ENCODE data around the gene AKNA. TPM values are rescaled to one million over a fixed set of nuclear protein-coding genes. Genes with fewer than 3 reads are reported as not detected.
"Not testable (repeated sequence)": the region's sequence is repeated elsewhere in the genome, so short reads cannot be mapped to it uniquely, and the experiment has no call there.

The AKNA gene
- polyA plus RNA-seq, 4 donors: 11.0 to 18.6 (median 14.5) TPM

GRCh38 chr9:114324965-114325364 lies 62.8 kb downstream of the AKNA start:
- DNase-seq (ENCODE audit: low read depth in 4 of 4, low spot score in 2 of 4): not testable (repeated sequence)

- no peak for DNase-seq (ENCODE audit: low read depth in 4 of 4, low spot score in 2 of 4)
These were observed 63.3 kb downstream of the AKNA start for GRCh38 chr9:114324492-114324891.

- DNase-seq (ENCODE audit: low read depth in 4 of 4, low spot score in 2 of 4): not testable (repeated sequence)
These were observed 63.9 kb downstream of the AKNA start for GRCh38 chr9:114323849-114324248.

GRCh38 chr9:114322831-114323531 lies 64.8 kb downstream of the AKNA start, which contains the start of gene ORM1:
Gene ORM1, plus strand, starts transcription at chr9:114323098. Its CDS starts 36 bp downstream, at chr9:114323134.
- DNase-seq (ENCODE audit: low read depth in 4 of 4, low spot score in 2 of 4): not testable (repeated sequence)

- not testable (repeated sequence) for DNase-seq (ENCODE audit: low read depth in 4 of 4, low spot score in 2 of 4)
These were observed 65.5 kb downstream of the AKNA start for GRCh38 chr9:114322160-114322818.

- no peak for DNase-seq (ENCODE audit: low read depth in 4 of 4, low spot score in 2 of 4)
These were observed 66.0 kb downstream of the AKNA start for GRCh38 chr9:114321759-114322158.

GRCh38 chr9:114320710-114321109 lies 67.1 kb downstream of the AKNA start:
- DNase-seq (ENCODE audit: low read depth in 4 of 4, low spot score in 2 of 4): not testable (repeated sequence)

GRCh38 chr9:114319147-114319546 lies 68.6 kb downstream of the AKNA start:
- no peak for DNase-seq (ENCODE audit: low read depth in 4 of 4, low spot score in 2 of 4)

- no peak for DNase-seq (ENCODE audit: low read depth in 4 of 4, low spot score in 2 of 4)
These were observed 69.4 kb downstream of the AKNA start for GRCh38 chr9:114318416-114318815.

GRCh38 chr9:114317665-114318357 lies 70.0 kb downstream of the AKNA start:
- no peak for DNase-seq (ENCODE audit: low read depth in 4 of 4, low spot score in 2 of 4)

- DNase-seq (ENCODE audit: low read depth in 4 of 4, low spot score in 2 of 4): no peak
These were observed 71.1 kb downstream of the AKNA start for GRCh38 chr9:114316605-114317230.

- DNase-seq (ENCODE audit: low read depth in 4 of 4, low spot score in 2 of 4): no peak
These were observed 71.9 kb downstream of the AKNA start for GRCh38 chr9:114315723-114316363.

GRCh38 chr9:114314881-114315722 lies 72.7 kb downstream of the AKNA start:
- no peak for DNase-seq (ENCODE audit: low read depth in 4 of 4, low spot score in 2 of 4)

- DNase-seq (ENCODE audit: low read depth in 4 of 4, low spot score in 2 of 4): no peak
These were observed 73.4 kb downstream of the AKNA start for GRCh38 chr9:114314256-114314867.

- DNase-seq (ENCODE audit: low read depth in 4 of 4, low spot score in 2 of 4): no peak
These were observed 74.6 kb downstream of the AKNA start for GRCh38 chr9:114313186-114313585.

GRCh38 chr9:114312513-114312875 lies 75.3 kb downstream of the AKNA start:
- DNase-seq (ENCODE audit: low read depth in 4 of 4, low spot score in 2 of 4): no peak

GRCh38 chr9:114311571-114312512 lies 75.9 kb downstream of the AKNA start:
- DNase-seq (ENCODE audit: low read depth in 4 of 4, low spot score in 2 of 4): no peak

Measured in left renal cortex interstitium (tissue), 4 donors.